Effector memory CD4-positive, alpha-beta T cell (primary cell): ENCODE data around the gene PCDHA9.
"Not testable (repeated sequence)": the region's sequence is repeated elsewhere in the genome, so short reads cannot be mapped to it uniquely, and the experiment has no call there.

Experiments used
- DNase-seq, 3 donors: peaks; one replicate each; pipeline ENCODE4 v3.0.0-alpha.2; 2020
- H3K27ac ChIP-seq: 2 replicates; pipeline ENCODE4 v1.7.0; 2013; ENCODE audit warnings: mild to moderate bottlenecking, low read length, moderate library complexity; ENCODE audit not compliant: insufficient read depth, poor library complexity, severe bottlenecking
- H3K27me3 ChIP-seq: replicated peaks from 2 replicates; pipeline ENCODE4 v1.7.0; 2013; ENCODE audit warnings: mild to moderate bottlenecking, low read length; ENCODE audit not compliant: insufficient read depth, control insufficient read depth, poor library complexity, severe bottlenecking
- H3K36me3 ChIP-seq: 2 replicates; pipeline ENCODE4 v1.7.0; 2013; ENCODE audit warnings: mild to moderate bottlenecking, low read length, moderate library complexity; ENCODE audit not compliant: control insufficient read depth, insufficient read depth
- H3K4me1 ChIP-seq: 2 replicates; pipeline ENCODE4 v1.7.0; 2013; ENCODE audit warnings: low read length, mild to moderate bottlenecking; ENCODE audit not compliant: control insufficient read depth, insufficient read depth, poor library complexity, severe bottlenecking
- H3K4me3 ChIP-seq: 2 replicates; pipeline ENCODE4 v1.7.0; 2013; ENCODE audit warnings: low read length, low read depth, mild to moderate bottlenecking; ENCODE audit not compliant: insufficient read depth, poor library complexity, severe bottlenecking
- H3K9me3 ChIP-seq: 2 replicates; pipeline ENCODE4 v1.7.0; 2013; ENCODE audit warnings: mild to moderate bottlenecking, low read length, moderate library complexity; ENCODE audit not compliant: control insufficient read depth
- total RNA-seq, 3 donors: gene quantifications; one replicate each; lab custom pipeline; 2026; lab: John Stamatoyannopoulos, UW

PCDHA9 gene
- 0 reads per million in 3 donors for total RNA-seq

GRCh38 chr5:140848139-140849102, at the start of gene PCDHA9:
Gene PCDHA9 (plus strand): TSS chr5:140848382. CDS start chr5:140848496, 114 bp downstream.
- H3K4me1 ChIP-seq, H3K27ac ChIP-seq, H3K4me3 ChIP-seq, DNase-seq, H3K27me3 ChIP-seq, H3K9me3 ChIP-seq, H3K36me3 ChIP-seq: not testable (repeated sequence)

- Histone ChIP-seq H3K36me3 (no peaks in the 10 kb centered on the region), H3K27me3 (peaks cover 5% of the 10 kb centered on the region), H3K4me1 (no peaks in the 10 kb centered on the region), H3K4me3 (no peak within 1 kb of the TSS), H3K9me3 (peaks cover 10% of the 10 kb centered on the region), H3K27ac (no peak within 1 kb of the TSS)
- no peak for DNase-seq
Measured at GRCh38 chr5:140800816-140801493, 47.2 kb upstream of the PCDHA9 start, which contains the start of gene PCDHA3. Gene PCDHA3 (plus strand): TSS chr5:140801057.

- H3K4me3 ChIP-seq, result no peak overlapping the region
- no peaks in the 10 kb centered on the region for H3K36me3 ChIP-seq
- no peaks in the 10 kb centered on the region for H3K4me1 ChIP-seq
- H3K27ac ChIP-seq, result no peak overlapping the region
- H3K27me3 ChIP-seq, result peaks cover 5% of the 10 kb centered on the region
- peaks cover 10% of the 10 kb centered on the region for H3K9me3 ChIP-seq
- no peak for DNase-seq
Measured at GRCh38 chr5:140801494-140801841, 46.7 kb upstream of the PCDHA9 start.

- H3K4me3 ChIP-seq, H3K36me3 ChIP-seq, H3K27ac ChIP-seq, H3K4me1 ChIP-seq, H3K27me3 ChIP-seq, DNase-seq: not testable (repeated sequence)
- peaks cover 10% of the 10 kb centered on the region for H3K9me3 ChIP-seq
Measured at GRCh38 chr5:140802381-140802780, 45.8 kb upstream of the PCDHA9 start.

GRCh38 chr5:140802781-140803271, 45.4 kb upstream of the PCDHA9 start:
- H3K27me3 ChIP-seq, result peaks cover 8% of the 10 kb centered on the region
- H3K9me3 ChIP-seq, result peaks cover 10% of the 10 kb centered on the region
- H3K4me3 ChIP-seq, result no peak overlapping the region
- no peak overlapping the region for H3K27ac ChIP-seq
- DNase-seq, result no peak
- H3K36me3 ChIP-seq, result no peaks in the 10 kb centered on the region
- no peaks in the 10 kb centered on the region for H3K4me1 ChIP-seq

GRCh38 chr5:140806834-140807775, 41.1 kb upstream of the PCDHA9 start, which contains the start of gene PCDHA4:
Gene PCDHA4 (plus strand): TSS chr5:140807068.
- Histone ChIP-seq H3K4me1 (no peaks in the 10 kb centered on the region), H3K27ac (no peak within 1 kb of the TSS), H3K36me3 (no peaks in the 10 kb centered on the region), H3K27me3 (peaks cover 8% of the 10 kb centered on the region), H3K4me3 (no peak within 1 kb of the TSS), H3K9me3 (no peaks in the 10 kb centered on the region)
- DNase-seq, result no peak

GRCh38 chr5:140808241-140808888, 39.8 kb upstream of the PCDHA9 start:
- not testable (repeated sequence) for H3K27me3 ChIP-seq, H3K27ac ChIP-seq, H3K9me3 ChIP-seq, DNase-seq, H3K36me3 ChIP-seq, H3K4me1 ChIP-seq, H3K4me3 ChIP-seq

- no peaks in the 10 kb centered on the region for H3K9me3 ChIP-seq
Measured at GRCh38 chr5:140808889-140809291, 39.3 kb upstream of the PCDHA9 start.

More at GRCh38 chr5:140808889-140809291, 39.3 kb upstream of the PCDHA9 start:
- no peaks in the 10 kb centered on the region for H3K4me1 ChIP-seq
- no peak for DNase-seq
- H3K27me3 ChIP-seq, result peaks cover 8% of the 10 kb centered on the region
- H3K36me3 ChIP-seq, result no peaks in the 10 kb centered on the region
- no peak overlapping the region for H3K27ac ChIP-seq
- no peak overlapping the region for H3K4me3 ChIP-seq
